ENCODE results near the gene ARHGEF40.

ARHGEF40 gene

GRCh38 chr14:21070083-21070609 is at the start of gene ARHGEF40:
Gene ARHGEF40 (plus strand): TSS chr14:21070304. CDS start chr14:21070397, 93 bp downstream.
- no peak for DNase-seq

GRCh38 chr14:21020977-21021545 is 49.0 kb upstream of the ARHGEF40 start:
- no peak for DNase-seq

GRCh38 chr14:21022686-21023085 is 47.4 kb upstream of the ARHGEF40 start:
- DNase-seq: no peak

- DNase-seq: no peak
These were observed 46.9 kb upstream of the ARHGEF40 start for GRCh38 chr14:21023174-21023573.

- no peak for DNase-seq
These were observed 46.1 kb upstream of the ARHGEF40 start for GRCh38 chr14:21023817-21024584.

GRCh38 chr14:21024585-21025370 is 45.3 kb upstream of the ARHGEF40 start, which contains the start of gene NDRG2:
Gene NDRG2 (minus strand): TSS chr14:21025061. CDS start chr14:21023315, 1,746 bp downstream.
- no peak for DNase-seq

- DNase-seq: no peak
These were observed 44.5 kb upstream of the ARHGEF40 start for GRCh38 chr14:21025371-21026273.

- no peak for DNase-seq
These were observed 43.7 kb upstream of the ARHGEF40 start for GRCh38 chr14:21026274-21026987.

- DNase-seq: no peak
These were observed 43.2 kb upstream of the ARHGEF40 start for GRCh38 chr14:21026988-21027315.

GRCh38 chr14:21029917-21030316 is 40.2 kb upstream of the ARHGEF40 start, which contains the start of gene TPPP2:
Gene TPPP2 (plus strand): TSS chr14:21030217. CDS start chr14:21030582, 365 bp downstream.
- no peak for DNase-seq

- DNase-seq: no peak
These were observed 39.6 kb upstream of the ARHGEF40 start for GRCh38 chr14:21030531-21030930.

- DNase-seq: no peak
These were observed 37.6 kb upstream of the ARHGEF40 start for GRCh38 chr14:21032326-21033132.

GRCh38 chr14:21033133-21033698 is 36.9 kb upstream of the ARHGEF40 start:
- no peak for DNase-seq

- DNase-seq: no peak
These were observed 35.4 kb upstream of the ARHGEF40 start, which contains the start of gene RNASE13 for GRCh38 chr14:21034707-21035106. Gene RNASE13 (minus strand): TSS chr14:21034807. CDS start chr14:21034288, 519 bp downstream.

- DNase-seq: no peak
These were observed 33.4 kb upstream of the ARHGEF40 start for GRCh38 chr14:21036751-21037150.

- DNase-seq: no peak
These were observed 32.9 kb upstream of the ARHGEF40 start for GRCh38 chr14:21037156-21037555.

GRCh38 chr14:21038441-21039422 is 31.4 kb upstream of the ARHGEF40 start:
- DNase-seq: no peak

GRCh38 chr14:21039585-21040369 is 30.3 kb upstream of the ARHGEF40 start:
- DNase-seq: no peak
